ENCODE data around the gene UNC79. TPM values are rescaled to one million over a fixed set of nuclear protein-coding genes. Genes with fewer than 3 reads are reported as not detected.

UNC79 gene
- total RNA-seq, 1 donor from 2014 or later: 2.6 TPM

DNA sequence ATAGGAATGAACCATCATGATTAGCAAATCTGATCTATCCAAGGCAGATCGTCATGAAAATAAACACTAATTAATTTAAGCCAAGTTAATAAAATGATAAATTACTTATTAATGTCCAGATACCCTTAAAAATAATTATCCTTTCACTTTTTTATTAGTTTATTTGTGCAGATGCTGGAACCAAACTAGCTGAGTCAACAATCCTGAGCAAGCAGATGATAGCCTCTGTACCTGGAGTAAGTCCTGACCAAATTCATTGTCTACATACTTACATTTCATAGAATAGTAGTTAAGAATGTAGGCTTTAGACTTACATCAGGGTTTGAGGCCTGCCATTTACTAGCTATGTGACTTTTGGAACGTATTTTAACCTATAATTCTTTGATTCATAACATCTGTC lies 251.7 kb downstream of the UNC79 start:
- TF ChIP-seq, protein P1, sequence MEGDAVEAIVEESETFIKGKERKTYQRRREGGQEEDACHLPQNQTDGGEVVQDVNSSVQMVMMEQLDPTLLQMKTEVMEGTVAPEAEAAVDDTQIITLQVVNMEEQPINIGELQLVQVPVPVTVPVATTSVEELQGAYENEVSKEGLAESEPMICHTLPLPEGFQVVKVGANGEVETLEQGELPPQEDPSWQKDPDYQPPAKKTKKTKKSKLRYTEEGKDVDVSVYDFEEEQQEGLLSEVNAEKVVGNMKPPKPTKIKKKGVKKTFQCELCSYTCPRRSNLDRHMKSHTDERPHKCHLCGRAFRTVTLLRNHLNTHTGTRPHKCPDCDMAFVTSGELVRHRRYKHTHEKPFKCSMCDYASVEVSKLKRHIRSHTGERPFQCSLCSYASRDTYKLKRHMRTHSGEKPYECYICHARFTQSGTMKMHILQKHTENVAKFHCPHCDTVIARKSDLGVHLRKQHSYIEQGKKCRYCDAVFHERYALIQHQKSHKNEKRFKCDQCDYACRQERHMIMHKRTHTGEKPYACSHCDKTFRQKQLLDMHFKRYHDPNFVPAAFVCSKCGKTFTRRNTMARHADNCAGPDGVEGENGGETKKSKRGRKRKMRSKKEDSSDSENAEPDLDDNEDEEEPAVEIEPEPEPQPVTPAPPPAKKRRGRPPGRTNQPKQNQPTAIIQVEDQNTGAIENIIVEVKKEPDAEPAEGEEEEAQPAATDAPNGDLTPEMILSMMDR (IDR thresholded peaks at IDR 0.05; ENCODE audit: unreplicated experiment): no peak
- Mint-ChIP-seq H3K27ac (no peak overlapping the region), H3K9me3 (ENCODE audit: low read depth) (no peaks in the 10 kb centered on the region), H3K4me1 (ENCODE audit: low read depth) (peaks cover 5% of the 10 kb centered on the region), H3K27me3 (peaks cover 11% of the 10 kb centered on the region), H3K36me3 (ENCODE audit: insufficient read depth) (no peaks in the 10 kb centered on the region), H3K4me3 (ENCODE audit: low read depth) (no peak overlapping the region)
- no peak for DNase-seq (ENCODE audit: low spot score, unreplicated experiment)

DNA sequence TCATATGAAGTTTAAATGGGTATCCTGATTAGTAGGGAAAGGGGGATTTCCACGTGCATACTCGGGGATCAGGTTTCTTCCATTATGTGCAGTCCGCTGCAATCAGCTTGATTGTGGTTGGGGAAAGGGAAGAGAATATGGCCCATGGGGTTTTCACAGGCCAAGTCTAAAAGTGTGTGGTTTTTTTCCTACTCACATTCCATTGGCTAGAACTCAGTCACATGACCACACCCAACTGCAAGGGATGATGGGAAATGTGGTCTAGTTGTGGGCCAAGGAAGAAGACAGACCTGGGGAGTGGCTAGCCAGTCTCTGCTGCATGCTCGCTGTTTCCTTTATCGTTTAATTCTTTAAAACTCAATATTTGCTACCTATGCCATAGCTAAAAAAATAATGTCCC lies 252.5 kb downstream of the UNC79 start:
- H3K4me1 Mint-ChIP-seq (ENCODE audit: low read depth): peaks cover 5% of the 10 kb centered on the region
- DNase-seq (ENCODE audit: low spot score, unreplicated experiment): no peak
- H3K36me3 Mint-ChIP-seq (ENCODE audit: insufficient read depth): no peaks in the 10 kb centered on the region
- TF ChIP-seq, protein P1 (IDR thresholded peaks at IDR 0.05; ENCODE audit: unreplicated experiment): no peak
- no peaks in the 10 kb centered on the region for H3K9me3 Mint-ChIP-seq (ENCODE audit: low read depth)
- H3K27ac Mint-ChIP-seq: no peak overlapping the region
- H3K4me3 Mint-ChIP-seq (ENCODE audit: low read depth): no peak overlapping the region
- H3K27me3 Mint-ChIP-seq: peaks cover 19% of the 10 kb centered on the region

DNA sequence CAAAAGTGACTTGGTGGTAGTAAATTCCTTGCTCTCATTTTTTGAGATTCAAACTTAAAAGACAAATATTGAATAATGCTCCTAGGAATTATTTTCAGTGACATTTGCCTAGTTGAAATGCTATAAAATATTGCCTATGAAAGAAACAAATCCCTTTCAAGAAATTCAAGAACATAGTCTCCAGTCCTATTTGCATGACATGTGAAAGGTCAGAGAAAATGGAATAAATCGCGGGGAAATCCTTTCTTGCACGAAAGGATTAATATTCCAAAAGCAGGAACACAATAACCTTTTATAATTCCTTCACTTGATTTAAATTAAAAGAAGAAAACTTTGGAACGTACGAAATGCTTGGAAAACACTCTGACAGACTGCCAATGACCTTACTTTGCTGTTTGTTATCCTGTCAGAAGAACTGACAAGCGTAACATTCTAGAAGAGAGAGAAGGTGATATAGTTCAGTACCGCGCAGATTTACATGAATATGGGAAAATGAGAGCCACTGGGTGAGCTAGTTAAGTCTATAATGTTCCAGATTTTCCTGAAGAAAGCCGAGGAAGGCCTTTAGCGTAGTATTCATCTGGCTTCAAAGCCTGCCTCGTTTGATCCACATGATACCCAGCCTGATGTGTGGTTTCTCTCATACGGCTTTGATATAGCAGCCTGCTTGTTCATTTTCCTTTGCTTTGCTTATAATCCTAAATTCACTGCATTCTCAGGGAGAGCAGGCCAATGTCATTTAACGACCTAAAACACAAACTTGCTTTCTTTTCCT lies 254.6 kb downstream of the UNC79 start:
- H3K36me3 Mint-ChIP-seq (ENCODE audit: insufficient read depth): no peaks in the 10 kb centered on the region
- no peaks in the 10 kb centered on the region for H3K9me3 Mint-ChIP-seq (ENCODE audit: low read depth)
- H3K4me1 Mint-ChIP-seq (ENCODE audit: low read depth): peaks cover 5% of the 10 kb centered on the region
- DNase-seq (ENCODE audit: low spot score, unreplicated experiment): no peak
- TF ChIP-seq, protein P1 (IDR thresholded peaks at IDR 0.05; ENCODE audit: unreplicated experiment): no peak
- no peak overlapping the region for H3K4me3 Mint-ChIP-seq (ENCODE audit: low read depth)
- peaks cover 36% of the 10 kb centered on the region for H3K27me3 Mint-ChIP-seq
- H3K27ac Mint-ChIP-seq: no peak overlapping the region

DNA sequence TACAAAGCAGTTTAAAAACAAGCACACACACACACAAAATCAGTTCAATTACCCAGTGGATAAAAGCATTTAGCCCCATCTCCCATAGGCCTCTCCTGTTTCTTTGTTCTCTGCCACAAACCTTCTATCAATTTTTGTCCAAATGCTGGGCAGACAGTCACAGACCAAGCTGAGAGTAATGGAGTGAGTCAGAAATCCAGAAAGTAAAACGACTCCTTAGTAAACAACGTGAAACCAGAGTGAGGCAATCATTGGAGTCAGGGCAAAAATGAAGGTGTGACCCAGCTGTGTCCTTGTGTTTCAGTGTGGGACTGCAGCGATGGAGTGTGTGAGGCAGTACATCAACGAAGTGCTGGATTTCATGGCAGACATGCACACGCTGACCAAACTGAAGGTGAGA lies 255.5 kb downstream of the UNC79 start:
- Mint-ChIP-seq H3K36me3 (ENCODE audit: insufficient read depth) (no peaks in the 10 kb centered on the region), H3K4me1 (ENCODE audit: low read depth) (peaks cover 2% of the 10 kb centered on the region), H3K27me3 (peaks cover 42% of the 10 kb centered on the region), H3K9me3 (ENCODE audit: low read depth) (no peaks in the 10 kb centered on the region), H3K27ac (no peak overlapping the region), H3K4me3 (ENCODE audit: low read depth) (no peak overlapping the region)
- no peak for DNase-seq (ENCODE audit: low spot score, unreplicated experiment)
- TF ChIP-seq, protein P1 (IDR thresholded peaks at IDR 0.05; ENCODE audit: unreplicated experiment): no peak

DNA sequence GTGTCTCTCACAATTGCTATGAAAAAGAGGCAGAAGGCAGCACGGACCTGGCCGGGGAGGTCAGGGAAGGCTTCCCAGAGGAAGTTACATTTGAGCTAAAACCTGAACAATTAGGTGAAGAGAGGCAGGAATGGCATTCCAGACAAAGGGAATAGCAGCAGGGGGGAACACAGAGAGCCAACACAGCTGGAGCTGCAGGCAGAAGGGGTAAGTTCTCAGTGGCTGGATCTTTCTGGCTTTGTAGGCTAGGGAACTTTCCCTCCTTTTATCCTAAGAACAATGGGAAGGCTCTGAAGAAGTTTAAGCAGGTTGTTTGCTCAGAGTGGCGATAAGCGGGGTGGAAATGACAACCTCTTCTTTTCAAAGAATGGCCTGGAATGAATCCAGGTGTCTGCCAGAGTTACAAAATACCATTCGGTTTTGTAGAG lies 257.5 kb downstream of the UNC79 start:
- no peaks in the 10 kb centered on the region for H3K4me1 Mint-ChIP-seq (ENCODE audit: low read depth)
- H3K4me3 Mint-ChIP-seq (ENCODE audit: low read depth): no peak overlapping the region
- no peaks in the 10 kb centered on the region for H3K9me3 Mint-ChIP-seq (ENCODE audit: low read depth)
- H3K27me3 Mint-ChIP-seq: peaks cover 42% of the 10 kb centered on the region
- no peaks in the 10 kb centered on the region for H3K36me3 Mint-ChIP-seq (ENCODE audit: insufficient read depth)
- no peak for DNase-seq (ENCODE audit: low spot score, unreplicated experiment)
- TF ChIP-seq, protein P1 (IDR thresholded peaks at IDR 0.05; ENCODE audit: unreplicated experiment): no peak
- H3K27ac Mint-ChIP-seq: no peak overlapping the region

All from progenitor cell of endocrine pancreas (in vitro differentiated cells).